Fibroblast of the aortic adventitia (primary cell): ENCODE measurements around the gene MYOM1. TPM values are rescaled to one million over a fixed set of nuclear protein-coding genes. Genes with fewer than 3 reads are reported as not detected.
A peak's percentile ranks its signal among the peaks of the same experiment; 100 is the strongest.
"Not testable (repeated sequence)": the region's sequence is repeated elsewhere in the genome, so short reads cannot be mapped to it uniquely, and the experiment has no call there.

ENCODE experiments used
- DNase-seq: peaks from one replicate; pipeline ENCODE4 v3.0.0-alpha.2; 2010; ENCODE audit warnings: low read depth
- H3K4me3 ChIP-seq: 2 replicates; pipeline ENCODE4 v1.5.1; 2011; ENCODE audit warnings: low read depth, mild to moderate bottlenecking, control low read depth, low read length, moderate library complexity
- small RNA-seq: library from RNA; depleted of rRNA; stranded (forward); fragments of <200 nt; gene quantifications from one replicate; pipeline ENCODE3, GENCODE V24; 2012
- total RNA-seq: library from RNA; depleted of rRNA; stranded (reverse); fragments of >200 nt; gene quantifications from 2 replicates; pipeline ENCODE4 v1.2.3, GENCODE V29; 2012; ENCODE audit warnings: low replicate concordance
- TF ChIP-seq, protein P1 (sequence below): IDR thresholded peaks from 2 replicates; pipeline ENCODE4 v1.5.1; 2011; ENCODE audit warnings: mild to moderate bottlenecking, low read length, control low read depth, inconsistent platforms; ENCODE audit not compliant: insufficient read depth

Gene MYOM1
- total RNA-seq, 1 donor: 0.90 TPM

DNA sequence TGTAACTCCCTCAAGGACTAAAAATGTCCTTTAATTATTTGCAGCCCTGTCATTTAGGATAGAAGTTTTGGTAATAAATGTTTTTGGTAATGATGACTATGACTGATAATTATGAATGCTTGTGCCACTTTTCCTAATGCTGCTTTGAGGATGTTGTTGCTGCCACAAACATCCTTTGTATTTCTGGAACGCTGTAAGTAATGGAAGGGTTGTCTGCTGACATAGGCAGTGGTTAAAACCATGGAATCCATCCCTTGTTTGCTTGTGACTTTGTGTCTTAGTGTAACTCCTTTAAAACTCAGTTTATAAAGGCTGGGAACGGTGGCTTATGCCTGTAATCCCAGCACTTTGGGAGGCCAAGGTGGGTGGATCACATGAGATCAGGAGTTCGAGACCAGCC is 187.0 kb downstream of the MYOM1 start:
- TF ChIP-seq, protein P1, sequence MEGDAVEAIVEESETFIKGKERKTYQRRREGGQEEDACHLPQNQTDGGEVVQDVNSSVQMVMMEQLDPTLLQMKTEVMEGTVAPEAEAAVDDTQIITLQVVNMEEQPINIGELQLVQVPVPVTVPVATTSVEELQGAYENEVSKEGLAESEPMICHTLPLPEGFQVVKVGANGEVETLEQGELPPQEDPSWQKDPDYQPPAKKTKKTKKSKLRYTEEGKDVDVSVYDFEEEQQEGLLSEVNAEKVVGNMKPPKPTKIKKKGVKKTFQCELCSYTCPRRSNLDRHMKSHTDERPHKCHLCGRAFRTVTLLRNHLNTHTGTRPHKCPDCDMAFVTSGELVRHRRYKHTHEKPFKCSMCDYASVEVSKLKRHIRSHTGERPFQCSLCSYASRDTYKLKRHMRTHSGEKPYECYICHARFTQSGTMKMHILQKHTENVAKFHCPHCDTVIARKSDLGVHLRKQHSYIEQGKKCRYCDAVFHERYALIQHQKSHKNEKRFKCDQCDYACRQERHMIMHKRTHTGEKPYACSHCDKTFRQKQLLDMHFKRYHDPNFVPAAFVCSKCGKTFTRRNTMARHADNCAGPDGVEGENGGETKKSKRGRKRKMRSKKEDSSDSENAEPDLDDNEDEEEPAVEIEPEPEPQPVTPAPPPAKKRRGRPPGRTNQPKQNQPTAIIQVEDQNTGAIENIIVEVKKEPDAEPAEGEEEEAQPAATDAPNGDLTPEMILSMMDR: no peak
- H3K4me3 ChIP-seq: no peak overlapping the region
- DNase-seq: no peak

DNA sequence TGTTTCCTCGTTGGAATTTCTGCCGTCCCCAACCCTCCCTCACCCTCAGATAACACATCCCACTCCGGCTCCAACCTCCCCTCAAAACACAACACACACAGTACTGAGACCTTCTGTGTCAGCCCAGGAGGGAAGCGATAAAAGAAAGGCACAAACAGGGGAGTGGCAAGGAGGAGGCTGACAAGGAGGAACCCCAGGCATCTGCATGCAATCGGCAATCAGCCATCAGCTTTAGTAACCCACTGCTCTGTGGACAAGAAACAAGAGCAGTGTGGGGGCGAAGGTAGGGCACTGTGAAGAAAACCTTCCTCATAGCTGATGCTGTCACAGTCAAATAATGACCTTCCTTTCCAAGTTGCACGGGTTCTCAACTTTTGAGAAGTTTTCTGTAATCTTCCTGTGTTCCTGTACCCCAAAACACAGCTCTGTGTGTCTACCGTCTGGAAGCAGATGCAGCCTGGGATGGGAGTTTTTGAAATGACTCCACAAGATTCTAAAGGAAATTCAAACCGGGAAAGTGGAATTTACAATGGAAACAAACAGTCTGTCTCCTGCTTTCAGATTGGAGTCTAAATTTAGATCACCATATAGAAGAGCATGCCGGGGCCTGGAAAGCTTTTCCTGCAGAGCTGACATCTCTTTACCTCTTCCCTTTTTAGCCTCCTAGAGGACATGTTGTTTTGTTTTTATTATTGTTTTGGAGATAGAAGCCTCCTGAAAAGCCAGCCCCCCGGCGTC is 190.4 kb downstream of the MYOM1 start:
- DNase-seq: peak; percentile 27
- TF ChIP-seq, protein P1: no peak
- no peak overlapping the region for H3K4me3 ChIP-seq

DNA sequence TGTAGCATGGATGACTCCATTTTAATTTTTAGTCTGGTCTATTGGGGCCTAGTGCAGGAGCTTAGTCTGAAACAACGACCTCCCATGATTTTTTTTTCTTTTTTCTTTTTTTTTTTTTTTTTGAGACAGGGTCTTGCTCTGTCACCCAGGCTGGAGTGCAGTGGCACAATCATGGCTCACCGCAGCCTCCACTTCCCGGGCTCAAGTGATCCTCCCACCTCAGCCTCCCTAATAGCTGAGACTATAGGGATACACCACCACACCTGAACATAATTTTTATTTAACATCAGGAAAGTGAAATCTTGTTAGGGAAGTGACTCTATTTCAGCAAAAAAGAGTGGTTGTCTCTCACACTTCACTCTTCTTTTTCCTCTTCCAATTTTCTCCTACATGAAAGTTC is 191.7 kb downstream of the MYOM1 start:
- not testable (repeated sequence) for H3K4me3 ChIP-seq, DNase-seq

DNA sequence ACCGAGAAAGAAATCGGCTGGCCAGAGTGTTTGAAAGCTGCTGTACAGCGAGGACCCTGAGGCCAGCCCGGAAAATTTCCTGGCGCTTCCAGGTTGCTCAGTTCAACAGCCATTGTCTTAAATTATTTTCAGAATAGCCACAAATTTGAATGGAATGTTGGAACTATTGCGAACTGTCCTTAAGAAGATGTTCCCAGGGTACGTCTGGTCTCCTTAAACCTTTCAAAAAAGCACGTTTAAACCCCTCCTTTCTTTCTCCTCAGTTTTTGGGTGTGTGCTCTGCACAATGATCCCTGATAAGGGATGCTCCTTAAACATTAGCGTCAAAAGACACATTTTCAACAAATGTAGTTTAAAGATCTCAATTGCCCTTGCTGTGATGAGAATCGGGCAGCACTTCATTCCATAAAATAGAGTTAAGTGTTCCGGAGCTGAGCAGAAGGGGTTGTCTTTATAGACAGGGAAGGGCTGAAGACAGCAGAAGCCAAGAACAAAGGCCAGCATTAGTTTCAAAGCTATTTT is 192.3 kb downstream of the MYOM1 start:
- DNase-seq: peak; percentile 33
- no peak overlapping the region for H3K4me3 ChIP-seq
- TF ChIP-seq, protein P1: no peak

DNA sequence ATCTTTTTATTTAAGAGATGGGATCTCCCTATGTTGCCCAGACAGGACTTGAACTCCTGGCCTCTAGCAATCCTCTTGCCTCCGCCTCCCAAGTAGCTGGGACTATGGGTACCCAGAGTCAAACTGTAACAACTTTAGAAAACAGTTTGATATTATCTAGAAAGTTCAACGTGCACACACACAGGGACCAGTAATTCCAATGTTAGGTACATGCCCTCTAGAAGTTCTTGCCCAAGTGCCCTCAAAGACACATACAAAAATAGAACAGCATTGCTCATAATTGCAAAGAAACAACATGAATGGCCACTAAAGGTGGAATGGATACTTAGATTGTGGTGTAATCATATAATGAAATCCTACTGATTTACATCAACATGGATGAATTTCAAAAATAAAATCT is 194.2 kb downstream of the MYOM1 start:
- TF ChIP-seq, protein P1: no peak
- no peak for DNase-seq
- no peak overlapping the region for H3K4me3 ChIP-seq

DNA sequence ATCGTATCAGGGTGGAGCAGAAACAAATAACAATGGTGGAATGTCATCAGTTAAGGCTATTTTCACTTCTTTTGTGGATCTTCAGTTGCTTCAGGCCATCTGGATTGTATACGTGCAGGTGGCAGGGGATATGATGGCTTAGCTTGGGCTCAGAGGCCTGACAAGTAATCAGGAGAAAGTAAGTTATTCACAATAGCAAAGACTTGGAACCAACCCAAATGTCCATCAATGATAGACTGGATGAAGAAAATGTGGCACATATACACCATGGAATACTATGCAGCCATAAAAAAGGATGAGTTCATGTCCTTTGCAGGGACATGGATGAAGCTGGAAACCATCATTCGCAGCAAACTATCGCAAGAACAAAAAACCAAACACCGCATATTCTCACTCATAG is 196.2 kb downstream of the MYOM1 start:
- not testable (repeated sequence) for H3K4me3 ChIP-seq

More for the DNA sequence above, 196.2 kb downstream of the MYOM1 start:
- DNase-seq: not testable (repeated sequence)

Small RNA genes lying within 50 kb of the gene (small RNA-seq; reads per million reads assigned to genes)
- gene RF00156 (not detected), gene RNU7-25P (not detected)

Other genes starting within 250 kb of the MYOM1 start
- gene LPIN2, start 206.8 kb downstream of the MYOM1 start, total RNA-seq: 18.2 and 43.7 TPM in 2 replicates
- 251 and 733 TPM in 2 replicates for gene MYL12A, start 27.8 kb upstream of the MYOM1 start, total RNA-seq
- gene MYL12B, start 42.2 kb upstream of the MYOM1 start, total RNA-seq: 77.4 and 415 TPM in 2 replicates
- 68.4 and 106 TPM in 2 replicates for gene TGIF1, start 230.2 kb upstream of the MYOM1 start, total RNA-seq